LNCAP (cell line): ENCODE data around the gene SLFN14.

Experiments used
- CTCF ChIP-seq: fragments of 450-650 bp; IDR thresholded peaks from 2 replicates; pipeline ENCODE4 v1.5.1; 2017; ENCODE audit warnings: mild to moderate bottlenecking

The SLFN14 gene

GRCh38 chr17:35529866-35530265 lies 30.8 kb downstream of the SLFN14 start:
- TF ChIP-seq CTCF = no peak

- no peak for TF ChIP-seq CTCF
Measured at GRCh38 chr17:35523296-35523695, 37.3 kb downstream of the SLFN14 start.

GRCh38 chr17:35521150-35521549 lies 39.5 kb downstream of the SLFN14 start:
- TF ChIP-seq CTCF = no peak

GRCh38 chr17:35519906-35520442 lies 40.6 kb downstream of the SLFN14 start:
- TF ChIP-seq CTCF = no peak

GRCh38 chr17:35519439-35519838 lies 41.2 kb downstream of the SLFN14 start:
- no peak for TF ChIP-seq CTCF

- TF ChIP-seq CTCF = no peak
Measured at GRCh38 chr17:35515027-35515426, 45.6 kb downstream of the SLFN14 start.

- no peak for TF ChIP-seq CTCF
Measured at GRCh38 chr17:35514564-35514963, 46.1 kb downstream of the SLFN14 start.
